CD4-positive, CD25-positive, alpha-beta regulatory T cell (primary cell): ENCODE results near the gene CCR5AS.
A peak's percentile ranks its signal among the peaks of the same experiment; 100 is the strongest.

Experiments
- ATAC-seq, 2 donors: fragments of 150-1000 bp; cut with Tn5 transposase; one replicate each; pipeline ENCODE4 v1.10.0; 2021; ENCODE audit warnings: low read depth in 2 of 2, moderate number of reproducible peaks in 2 of 2, moderate library complexity in 1 of 2
- DNase-seq, 3 donors: peaks; one replicate each; pipeline versions ENCODE4 v3.0.0 to v3.0.0-alpha.2; 2012 to 2022; ENCODE audit warnings: mixed read lengths in 1 of 3
- H3K27ac ChIP-seq: one replicate; pipeline ENCODE4 v1.7.0; 2013; ENCODE audit warnings: mild to moderate bottlenecking, low read length; ENCODE audit not compliant: insufficient read depth, poor library complexity, severe bottlenecking
- H3K27me3 ChIP-seq: one replicate; pipeline ENCODE4 v1.7.0; 2013; ENCODE audit warnings: low read length; ENCODE audit not compliant: control insufficient read depth, insufficient read depth
- H3K36me3 ChIP-seq: one replicate; pipeline ENCODE4 v1.7.0; 2013; ENCODE audit warnings: mild to moderate bottlenecking, low read length, moderate library complexity; ENCODE audit not compliant: control insufficient read depth, insufficient read depth
- H3K4me1 ChIP-seq: 2 replicates; pipeline ENCODE4 v1.7.0; 2013; ENCODE audit warnings: mild to moderate bottlenecking, low read length; ENCODE audit not compliant: insufficient read depth, control insufficient read depth, poor library complexity, severe bottlenecking
- H3K4me3 ChIP-seq: one replicate; pipeline ENCODE4 v1.7.0; 2013; ENCODE audit warnings: low read depth, mild to moderate bottlenecking, low read length, moderate library complexity
- H3K9me3 ChIP-seq, 2 experiments: 1 replicate in 1 of 2; 2 replicates in 1 of 2; pipeline ENCODE4 v1.7.0; 2013; ENCODE audit warnings: low read length in 2 of 2, mild to moderate bottlenecking in 1 of 2, moderate library complexity in 1 of 2; ENCODE audit not compliant: control insufficient read depth in 2 of 2
- H3K27ac Mint-ChIP-seq, 3 donors: one replicate each; pipeline ENCODE4 v1.8.0; 2020 to 2022; ENCODE audit warnings: mild to moderate bottlenecking in 3 of 3, mixed read lengths in 3 of 3, moderate library complexity in 2 of 3
- H3K27me3 Mint-ChIP-seq: one replicate; pipeline ENCODE4 v1.8.0; 2022; ENCODE audit warnings: mild to moderate bottlenecking, mixed read lengths
- H3K36me3 Mint-ChIP-seq: one replicate; pipeline ENCODE4 v1.8.0; 2020; ENCODE audit warnings: mixed read lengths
- H3K4me1 Mint-ChIP-seq, 4 donors: one replicate each; pipeline ENCODE4 v1.8.0; 2020 to 2022; ENCODE audit warnings: mixed read lengths in 4 of 4, mild to moderate bottlenecking in 1 of 4
- H3K4me3 Mint-ChIP-seq, 4 donors: one replicate each; pipeline ENCODE4 v1.8.0; 2020 to 2022; ENCODE audit warnings: mild to moderate bottlenecking in 4 of 4, mixed read lengths in 4 of 4, moderate library complexity in 3 of 4
- H3K9me3 Mint-ChIP-seq, 7 donors: one replicate each; pipeline ENCODE4 v1.8.0; 2020 to 2022; ENCODE audit warnings: mixed read lengths in 7 of 7, mild to moderate bottlenecking in 3 of 7, moderate library complexity in 2 of 7

Gene CCR5AS

DNA sequence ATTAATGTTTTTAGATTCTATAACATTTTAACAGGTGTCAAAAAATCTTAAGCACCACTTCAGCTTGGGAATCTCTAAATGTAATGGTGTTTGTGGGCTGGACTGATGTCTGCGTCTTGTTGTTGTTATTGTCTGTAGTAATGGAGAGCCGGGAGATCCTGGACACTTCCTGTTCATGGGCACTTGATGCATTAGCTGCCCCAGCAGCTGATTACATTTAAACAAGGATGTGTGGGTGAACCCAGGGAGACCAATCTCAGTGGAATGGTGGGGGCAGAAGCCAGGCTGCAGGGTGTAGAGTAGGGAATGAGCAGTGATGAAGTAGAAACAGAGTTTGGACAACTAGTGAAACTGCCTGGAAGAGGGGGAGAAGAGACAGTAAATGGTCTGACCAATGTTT is 7.8 kb downstream of the CCR5AS start:
- no peak for DNase-seq
- no peaks in the 10 kb centered on the region for H3K27me3 ChIP-seq
- ATAC-seq, result no peak
- H3K4me1 ChIP-seq, result no peaks in the 10 kb centered on the region
- H3K4me3 Mint-ChIP-seq, result no peak overlapping the region
- no peaks in the 10 kb centered on the region for H3K9me3 ChIP-seq
- H3K36me3 ChIP-seq, result no peaks in the 10 kb centered on the region
- peaks cover 0 to 2% (median 0%) of the 10 kb centered on the region in 4 donors for H3K4me1 Mint-ChIP-seq
- H3K27ac ChIP-seq, result no peak overlapping the region
- no peak overlapping the region for H3K27ac Mint-ChIP-seq
- peaks cover 0 to 4% (median 0%) of the 10 kb centered on the region in 7 donors for H3K9me3 Mint-ChIP-seq
- no peaks in the 10 kb centered on the region for H3K36me3 Mint-ChIP-seq
- H3K4me3 ChIP-seq, result no peak overlapping the region
- peaks cover 13% of the 10 kb centered on the region for H3K27me3 Mint-ChIP-seq

DNA sequence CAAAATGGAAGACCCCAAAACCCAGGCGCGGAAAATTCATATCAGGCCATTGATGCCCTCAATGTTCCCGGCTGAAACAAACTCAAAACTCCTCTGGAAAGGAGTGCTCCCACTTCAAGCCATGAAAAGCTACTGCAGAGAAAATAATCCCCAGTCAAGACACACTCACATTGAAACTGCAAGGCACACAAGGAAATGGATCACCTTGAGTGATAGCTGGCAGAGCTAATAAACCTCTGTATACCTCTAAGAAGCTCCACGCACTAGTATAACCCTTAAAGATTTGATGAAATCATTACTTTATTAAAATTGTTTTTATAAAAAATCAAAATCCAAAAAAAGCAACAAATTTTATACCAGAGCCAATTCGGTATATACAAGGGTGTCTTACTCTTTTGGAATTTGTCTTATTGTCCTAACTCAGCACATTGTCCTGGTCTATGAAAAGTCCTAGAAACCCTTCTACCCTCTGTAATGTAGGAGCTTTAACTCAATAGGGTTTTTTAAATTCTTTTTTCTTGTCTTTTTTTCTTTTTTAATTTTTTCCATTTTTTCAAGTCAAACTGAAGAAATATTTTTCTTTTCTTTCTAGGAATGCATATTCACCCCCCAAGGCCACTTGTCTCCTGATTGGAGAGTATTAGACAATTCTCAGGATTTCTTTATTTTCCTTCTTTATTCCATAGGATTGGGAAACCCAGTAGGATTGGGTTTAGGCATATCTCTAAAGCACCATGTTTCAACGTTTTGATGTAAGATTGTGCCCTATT is 8.5 kb downstream of the CCR5AS start:
- Mint-ChIP-seq H3K4me3 (no peak overlapping the region), H3K4me1 (peaks cover 0 to 2% (median 0%) of the 10 kb centered on the region in 4 donors), H3K27me3 (peaks cover 13% of the 10 kb centered on the region), H3K27ac (no peak overlapping the region), H3K36me3 (no peaks in the 10 kb centered on the region), H3K9me3 (peaks cover 0 to 4% (median 0%) of the 10 kb centered on the region in 7 donors)
- Histone ChIP-seq H3K27me3 (no peaks in the 10 kb centered on the region), H3K9me3 (no peaks in the 10 kb centered on the region), H3K27ac (no peak overlapping the region), H3K4me1 (no peaks in the 10 kb centered on the region), H3K36me3 (no peaks in the 10 kb centered on the region), H3K4me3 (no peak overlapping the region)
- ATAC-seq (no peak), DNase-seq (no peak)

DNA sequence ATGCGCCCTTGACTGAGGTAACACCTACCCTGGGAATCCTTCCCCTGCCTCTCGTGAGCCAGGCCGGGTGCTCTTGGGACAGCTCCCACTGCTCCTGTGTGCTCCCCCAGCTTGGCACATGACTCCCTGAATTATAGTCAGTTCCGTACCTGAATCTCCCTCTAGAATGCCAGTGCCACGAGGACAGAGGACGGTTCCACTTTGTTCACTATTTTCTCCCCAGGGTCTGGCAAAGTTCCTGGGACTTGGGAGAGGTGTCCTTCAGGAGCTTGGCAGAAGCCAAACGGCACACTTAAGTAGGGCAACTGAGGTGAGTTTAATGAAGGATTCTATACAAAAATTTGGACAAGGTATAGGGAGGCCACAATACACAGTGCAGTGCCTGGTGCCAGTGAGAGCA is 9.8 kb downstream of the CCR5AS start:
- no peak overlapping the region for H3K4me3 ChIP-seq
- H3K4me1 ChIP-seq, result no peaks in the 10 kb centered on the region
- peaks cover 2% of the 10 kb centered on the region for H3K27me3 Mint-ChIP-seq
- no peaks in the 10 kb centered on the region for H3K27me3 ChIP-seq
- ATAC-seq (no peak), DNase-seq (no peak)
- H3K27ac ChIP-seq, result no peak overlapping the region
- peaks cover 0 to 2% (median 0%) of the 10 kb centered on the region in 4 donors for H3K4me1 Mint-ChIP-seq
- no peak overlapping the region for H3K27ac Mint-ChIP-seq
- no peaks in the 10 kb centered on the region for H3K36me3 ChIP-seq
- no peaks in the 10 kb centered on the region for H3K36me3 Mint-ChIP-seq
- no peaks in the 10 kb centered on the region for H3K9me3 Mint-ChIP-seq
- no peak overlapping the region for H3K4me3 Mint-ChIP-seq
- H3K9me3 ChIP-seq, result no peaks in the 10 kb centered on the region

DNA sequence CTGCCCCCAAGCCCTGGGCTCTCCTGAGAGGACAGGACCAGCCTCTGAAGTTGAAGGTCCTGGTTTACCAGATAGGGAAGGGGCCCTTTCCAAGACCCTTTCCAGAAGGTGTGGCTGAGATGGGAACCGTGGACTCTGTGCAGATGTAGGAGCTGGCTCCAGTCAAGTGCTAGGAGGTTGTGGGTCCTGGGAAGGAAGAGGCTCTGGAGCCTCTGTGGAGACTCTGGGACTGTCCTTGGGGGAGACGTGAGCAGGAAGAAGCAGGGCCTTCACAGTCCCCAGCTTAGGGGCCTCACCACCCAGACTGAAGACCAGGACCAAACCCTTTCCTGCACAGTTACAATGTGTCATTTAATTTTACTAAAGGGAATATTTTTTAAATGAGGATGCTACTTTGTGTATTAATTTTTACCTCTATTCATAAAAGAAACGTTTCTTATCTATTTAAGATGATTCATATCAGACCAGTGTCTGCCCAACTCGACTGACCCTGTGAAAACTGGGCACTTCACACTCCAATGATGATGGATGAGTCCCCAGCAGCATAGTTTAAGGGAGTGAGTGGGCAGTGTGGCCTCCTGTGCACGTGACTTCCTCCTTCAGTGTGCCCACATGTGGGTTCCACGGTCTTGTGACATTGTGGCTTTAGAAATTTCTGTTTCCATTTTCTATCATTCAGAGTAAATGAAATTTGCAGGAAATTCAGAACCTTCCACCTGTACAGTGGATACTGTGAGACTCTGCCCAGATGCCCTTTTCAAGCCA is 10.9 kb downstream of the CCR5AS start:
- Histone ChIP-seq H3K27me3 (no peaks in the 10 kb centered on the region), H3K9me3 (no peaks in the 10 kb centered on the region), H3K27ac (no peak overlapping the region), H3K36me3 (no peaks in the 10 kb centered on the region), H3K4me1 (no peaks in the 10 kb centered on the region), H3K4me3 (no peak overlapping the region)
- no peaks in the 10 kb centered on the region for H3K27me3 Mint-ChIP-seq
- H3K4me1 Mint-ChIP-seq, result peaks cover 0 to 2% (median 0%) of the 10 kb centered on the region in 4 donors
- H3K27ac Mint-ChIP-seq, result peak overlapping the region in 1 of 3 donors; percentile 67
- H3K36me3 Mint-ChIP-seq, result no peaks in the 10 kb centered on the region
- H3K9me3 Mint-ChIP-seq, result no peaks in the 10 kb centered on the region
- peak in 1 of 2 donors; percentile 37 for ATAC-seq
- no peak for DNase-seq
- H3K4me3 Mint-ChIP-seq, result no peak overlapping the region

DNA sequence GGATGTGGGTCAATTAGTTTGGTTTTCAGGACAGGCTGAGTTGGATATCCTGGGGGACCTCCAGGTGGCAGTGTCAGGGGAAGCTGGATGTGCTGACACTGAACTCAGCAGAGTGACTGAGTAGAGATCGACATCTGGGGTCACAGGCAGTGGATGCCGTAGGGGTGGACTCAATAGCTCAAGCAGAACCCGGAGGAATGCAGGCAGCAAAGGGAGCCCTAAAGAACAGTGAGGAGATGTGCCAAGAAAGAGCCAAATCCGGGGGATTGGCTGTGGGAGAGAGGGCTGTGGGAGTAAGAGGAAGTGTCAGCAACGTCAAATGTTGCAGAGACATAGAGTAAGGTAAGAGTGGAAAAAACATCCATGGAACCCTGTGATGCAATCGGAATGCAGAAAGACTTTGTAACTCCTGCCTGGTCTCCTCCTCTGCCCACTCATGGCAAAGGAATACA is 11.6 kb downstream of the CCR5AS start:
- Mint-ChIP-seq H3K36me3 (no peaks in the 10 kb centered on the region), H3K9me3 (no peaks in the 10 kb centered on the region), H3K27me3 (no peaks in the 10 kb centered on the region), H3K27ac (no peak overlapping the region), H3K4me3 (no peak overlapping the region), H3K4me1 (peaks cover 0 to 2% (median 0%) of the 10 kb centered on the region in 4 donors)
- no peaks in the 10 kb centered on the region for H3K27me3 ChIP-seq
- H3K36me3 ChIP-seq, result no peaks in the 10 kb centered on the region
- H3K27ac ChIP-seq, result no peak overlapping the region
- no peaks in the 10 kb centered on the region for H3K9me3 ChIP-seq
- DNase-seq (peak in 1 of 3 donors; percentile 14), ATAC-seq (no peak)
- no peak overlapping the region for H3K4me3 ChIP-seq
- no peaks in the 10 kb centered on the region for H3K4me1 ChIP-seq

DNA sequence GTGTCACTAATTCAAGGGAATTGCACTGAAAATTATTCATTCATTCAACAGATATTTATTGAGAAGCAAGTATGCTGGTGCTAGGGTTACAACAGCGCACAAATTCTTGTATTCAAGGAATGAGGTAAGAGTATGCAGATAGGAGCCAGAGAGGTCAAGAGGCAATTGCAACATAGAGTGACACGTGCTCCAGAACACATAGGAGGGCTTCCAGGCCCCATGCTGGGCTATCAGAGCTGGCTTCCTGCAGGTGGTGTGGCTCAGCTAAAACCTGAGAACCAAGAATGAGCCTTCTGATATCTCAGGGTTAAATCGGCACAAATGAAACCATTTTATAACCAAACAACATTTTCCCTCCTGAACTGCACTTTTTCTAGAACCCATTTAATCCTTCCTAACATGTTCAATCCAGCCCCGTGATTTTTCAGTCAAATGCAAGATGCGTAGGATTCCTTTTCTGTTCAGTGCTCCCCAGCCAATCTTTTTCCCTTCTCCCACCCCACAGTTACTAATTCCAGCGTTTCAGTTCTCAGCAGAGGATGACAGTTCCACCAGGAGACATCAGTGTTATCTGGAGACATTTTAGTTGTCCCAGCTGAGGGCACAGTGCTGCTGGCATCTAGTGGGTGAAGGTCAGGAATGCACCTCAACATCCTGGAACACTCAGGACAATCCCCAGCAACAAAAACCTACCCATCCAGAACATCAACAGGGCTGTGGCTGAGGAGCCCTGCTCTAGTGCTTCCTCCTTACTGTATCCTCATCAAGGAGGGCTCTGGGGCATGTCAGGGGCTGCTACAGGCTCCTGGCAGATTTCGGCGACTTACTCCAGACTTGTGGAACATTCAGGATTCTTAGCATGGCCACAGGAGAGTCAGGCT is 13.1 kb downstream of the CCR5AS start:
- H3K27ac Mint-ChIP-seq, result no peak overlapping the region
- no peaks in the 10 kb centered on the region for H3K36me3 Mint-ChIP-seq
- H3K27me3 Mint-ChIP-seq, result no peaks in the 10 kb centered on the region

DNA sequence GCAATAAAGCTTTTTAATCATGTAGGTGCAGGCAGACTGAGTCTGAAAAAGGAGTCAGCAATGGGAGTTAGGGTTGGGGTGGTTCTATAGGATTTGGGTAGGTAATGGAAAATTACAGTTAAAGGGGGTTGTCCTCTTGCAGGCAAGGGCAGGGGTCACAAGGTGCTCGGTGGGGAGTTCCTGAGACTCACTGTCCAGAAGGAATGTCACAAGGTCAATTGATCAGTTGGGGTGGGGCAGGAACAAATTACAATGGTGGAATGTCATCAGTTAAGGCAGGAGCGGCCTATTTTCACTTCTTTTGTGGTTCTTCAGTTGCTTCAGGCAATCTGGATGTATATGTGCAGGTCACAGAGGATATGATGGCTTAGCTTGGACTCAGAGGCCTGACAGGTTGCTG is 13.9 kb downstream of the CCR5AS start:
- no peak overlapping the region for H3K27ac ChIP-seq
- H3K4me1 ChIP-seq, result no peaks in the 10 kb centered on the region
- Mint-ChIP-seq H3K36me3 (no peaks in the 10 kb centered on the region), H3K4me1 (peaks cover 0 to 2% (median 0%) of the 10 kb centered on the region in 4 donors), H3K27ac (no peak overlapping the region), H3K4me3 (no peak overlapping the region), H3K9me3 (no peaks in the 10 kb centered on the region), H3K27me3 (no peaks in the 10 kb centered on the region)
- no peak for DNase-seq
- H3K27me3 ChIP-seq, result no peaks in the 10 kb centered on the region
- no peaks in the 10 kb centered on the region for H3K36me3 ChIP-seq
- H3K4me3 ChIP-seq, result no peak overlapping the region
- H3K9me3 ChIP-seq, result no peaks in the 10 kb centered on the region
- no peak for ATAC-seq

More for the DNA sequence above, 13.1 kb downstream of the CCR5AS start:
- no peak overlapping the region for H3K27ac ChIP-seq
- no peaks in the 10 kb centered on the region for H3K9me3 ChIP-seq
- Mint-ChIP-seq H3K4me3 (no peak overlapping the region), H3K4me1 (peaks cover 0 to 2% (median 0%) of the 10 kb centered on the region in 4 donors), H3K9me3 (no peaks in the 10 kb centered on the region)
- H3K27me3 ChIP-seq, result no peaks in the 10 kb centered on the region
- H3K36me3 ChIP-seq, result no peaks in the 10 kb centered on the region
- DNase-seq (no peak), ATAC-seq (no peak)
- no peaks in the 10 kb centered on the region for H3K4me1 ChIP-seq
- no peak overlapping the region for H3K4me3 ChIP-seq
